A172 (cell line): ENCODE measurements around the gene RPS5. TPM values are rescaled to one million over a fixed set of nuclear protein-coding genes. Genes with fewer than 3 reads are reported as not detected.
"Not testable (repeated sequence)": the region's sequence is repeated elsewhere in the genome, so short reads cannot be mapped to it uniquely, and the experiment has no call there.

Experiments
- DNase-seq: peaks from one replicate; pipeline ENCODE4 v3.0.0-alpha.2; 2015; ENCODE audit warnings: low spot score
- total RNA-seq: library from RNA; depleted of rRNA; stranded (reverse); fragments of >200 nt; shearing (Covaris generic); gene quantifications from 2 replicates; pipeline ENCODE4 v1.2.3, GENCODE V29; 2014; rRNA removed

Gene RPS5
- total RNA-seq: 2,652 and 2,662 TPM in 2 replicates

GRCh38 chr19:58386576-58387337 is at the start of gene RPS5:
RPS5 (plus strand) TSS chr19:58387269; CDS start chr19:58388138, 869 bp downstream.
- peak; percentile 100 for DNase-seq

GRCh38 chr19:58338336-58338735 is 48.7 kb upstream of the RPS5 start:
- no peak for DNase-seq

- no peak for DNase-seq
Measured at GRCh38 chr19:58338825-58339558, 48.1 kb upstream of the RPS5 start.

GRCh38 chr19:58345558-58345957 is 41.5 kb upstream of the RPS5 start:
- no peak for DNase-seq

GRCh38 chr19:58346961-58347929 is 39.8 kb upstream of the RPS5 start:
- DNase-seq: peak; percentile 71

- DNase-seq: not testable (repeated sequence)
Measured at GRCh38 chr19:58348080-58348479, 39.0 kb upstream of the RPS5 start.

- DNase-seq: no peak
Measured at GRCh38 chr19:58349590-58349989, 37.5 kb upstream of the RPS5 start.

- no peak for DNase-seq
Measured at GRCh38 chr19:58350001-58350861, 36.8 kb upstream of the RPS5 start.

- DNase-seq: no peak
Measured at GRCh38 chr19:58350871-58351557, 36.1 kb upstream of the RPS5 start.

- DNase-seq: no peak
Measured at GRCh38 chr19:58351558-58351878, 35.6 kb upstream of the RPS5 start.

- DNase-seq: no peak
Measured at GRCh38 chr19:58351990-58352755, 34.9 kb upstream of the RPS5 start.

- DNase-seq: no peak
Measured at GRCh38 chr19:58352760-58353671, 34.1 kb upstream of the RPS5 start, which contains the start of gene A1BG. A1BG (minus strand) TSS chr19:58353492; CDS start chr19:58353437, 55 bp downstream.

- no peak for DNase-seq
Measured at GRCh38 chr19:58353717-58354477, 33.2 kb upstream of the RPS5 start.

GRCh38 chr19:58354478-58355030 is 32.5 kb upstream of the RPS5 start:
- DNase-seq: no peak

GRCh38 chr19:58355215-58355796 is 31.8 kb upstream of the RPS5 start:
- DNase-seq: no peak

- DNase-seq: no peak
Measured at GRCh38 chr19:58355908-58356765, 30.9 kb upstream of the RPS5 start.
